RPMI7951 (cell line): ENCODE results near the gene SMPD2. TPM values are rescaled to one million over a fixed set of nuclear protein-coding genes. Genes with fewer than 3 reads are reported as not detected.
"Not testable (repeated sequence)": the region's sequence is repeated elsewhere in the genome, so short reads cannot be mapped to it uniquely, and the experiment has no call there.

Experiments used
- DNase-seq: peaks from one replicate; pipeline ENCODE4 v3.0.0-alpha.2; 2012; ENCODE audit warnings: low read depth
- total RNA-seq: library from RNA; depleted of rRNA; stranded (reverse); fragments of >200 nt; shearing (Covaris generic); gene quantifications from 2 replicates; pipeline ENCODE4 v1.2.3, GENCODE V29; 2014

The SMPD2 gene
- total RNA-seq, 1 experiment from 2014 or later, result 11.5 TPM

DNA sequence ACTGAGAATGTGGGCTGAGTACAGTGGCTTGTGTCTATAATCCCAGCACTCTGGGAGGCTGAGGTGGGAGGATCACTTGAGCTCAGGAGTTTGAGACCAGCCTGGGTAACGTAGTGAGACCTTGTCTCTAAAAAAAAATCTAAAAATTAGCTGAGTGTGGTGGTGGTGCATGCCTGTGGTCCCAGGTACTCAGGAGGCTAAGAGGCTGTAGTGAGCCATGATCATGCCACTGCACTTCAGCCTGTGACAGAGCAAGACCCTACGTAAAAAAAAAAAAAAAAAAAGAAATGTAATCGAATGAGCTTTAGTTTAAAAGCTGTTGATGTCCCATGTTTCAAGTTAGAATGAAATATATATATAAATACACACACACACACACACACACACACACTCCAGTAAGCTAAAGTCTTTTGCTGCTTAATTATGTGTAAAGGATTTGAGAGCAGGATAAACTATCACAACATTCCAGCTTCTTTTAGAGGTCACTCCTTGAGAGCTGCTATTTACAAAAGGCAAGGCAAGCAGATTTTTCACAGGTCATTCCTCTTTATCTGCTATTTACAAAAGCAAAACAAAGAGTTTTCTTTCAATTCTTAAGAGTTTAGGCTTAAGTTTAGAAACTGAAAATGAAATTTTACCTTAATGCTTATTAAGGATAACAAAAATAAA, 19.8 kb downstream of the SMPD2 start:
- no peak for DNase-seq

DNA sequence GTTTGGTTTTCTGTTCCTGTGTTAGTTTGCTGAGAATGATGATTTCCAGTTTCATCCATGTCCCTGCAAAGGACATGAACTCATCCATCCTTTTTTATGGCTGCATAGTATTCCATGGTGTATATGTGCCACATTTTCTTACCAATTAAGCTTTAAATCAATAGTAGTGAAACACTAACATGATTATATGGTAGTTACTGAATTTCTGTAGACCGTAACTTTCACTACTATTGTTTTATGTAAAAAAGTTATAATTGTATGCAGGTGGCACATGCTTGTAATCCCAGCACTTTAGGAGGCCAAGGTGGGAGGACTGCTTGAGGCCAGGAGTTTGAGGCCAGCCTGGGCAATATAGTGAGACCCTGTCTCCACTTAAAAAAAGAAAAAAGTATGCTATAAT, 20.7 kb downstream of the SMPD2 start:
- DNase-seq, result not testable (repeated sequence)

DNA sequence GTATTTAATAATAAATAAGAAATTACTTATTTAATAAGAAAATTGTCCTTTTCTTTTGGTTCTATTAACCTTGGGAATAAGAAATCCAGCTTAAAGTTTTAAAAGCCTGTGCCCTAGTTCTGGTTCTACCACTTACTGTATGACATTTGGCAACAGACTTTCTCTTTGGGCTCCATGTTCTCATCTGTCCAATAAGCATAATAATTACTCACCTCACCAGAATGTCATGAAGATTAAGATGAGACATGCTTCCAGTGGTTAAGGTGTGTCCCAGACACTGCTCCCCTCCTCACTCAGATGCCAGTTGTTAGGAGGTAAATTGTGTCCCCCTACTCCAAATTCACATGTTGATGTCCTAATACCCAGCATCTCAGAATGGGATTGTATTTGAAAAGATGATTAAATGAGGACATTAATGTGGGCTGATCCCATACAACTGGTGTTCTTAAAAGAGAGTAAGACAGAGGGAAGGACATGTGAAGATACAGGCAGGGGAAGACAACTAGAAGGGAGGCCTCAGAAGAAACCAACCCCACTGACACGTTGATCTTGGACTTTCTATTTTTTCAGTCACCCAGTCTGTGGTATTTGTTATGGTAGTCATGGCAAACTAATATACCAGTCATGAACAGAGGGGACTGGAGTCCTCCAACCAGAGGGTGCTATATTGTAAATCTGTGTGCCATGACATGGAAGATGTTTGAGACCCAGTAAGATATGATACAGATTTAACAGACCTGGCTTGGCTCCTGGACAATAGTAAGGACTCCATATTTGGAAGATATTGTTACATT, 21.4 kb downstream of the SMPD2 start:
- DNase-seq, result no peak

DNA sequence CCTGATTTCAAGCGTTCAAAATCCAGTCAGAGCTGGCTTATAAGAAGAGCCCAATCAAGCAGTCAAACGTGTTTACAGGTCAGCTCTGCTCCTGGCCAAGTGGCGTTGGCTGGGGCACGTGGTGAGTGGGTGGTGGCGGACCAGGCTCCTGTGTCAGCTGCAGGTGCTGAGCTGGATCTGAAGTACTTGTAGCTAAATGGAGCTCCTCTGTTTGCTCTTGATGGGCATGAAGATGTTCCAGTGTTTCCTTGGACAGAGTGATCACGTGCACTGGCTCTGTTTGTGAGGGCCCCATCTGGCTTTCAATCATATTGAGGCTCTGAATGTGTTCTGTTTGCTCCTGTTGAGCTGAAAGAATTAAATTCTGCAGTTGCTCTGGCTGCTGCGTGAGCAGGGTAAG, 25.2 kb downstream of the SMPD2 start:
- DNase-seq, result no peak

- no peak for DNase-seq
Observed at GRCh38 chr6:109466212-109466923, 25.8 kb downstream of the SMPD2 start.

GRCh38 chr6:109467696-109468095, 27.2 kb downstream of the SMPD2 start:
- DNase-seq, result no peak

DNA sequence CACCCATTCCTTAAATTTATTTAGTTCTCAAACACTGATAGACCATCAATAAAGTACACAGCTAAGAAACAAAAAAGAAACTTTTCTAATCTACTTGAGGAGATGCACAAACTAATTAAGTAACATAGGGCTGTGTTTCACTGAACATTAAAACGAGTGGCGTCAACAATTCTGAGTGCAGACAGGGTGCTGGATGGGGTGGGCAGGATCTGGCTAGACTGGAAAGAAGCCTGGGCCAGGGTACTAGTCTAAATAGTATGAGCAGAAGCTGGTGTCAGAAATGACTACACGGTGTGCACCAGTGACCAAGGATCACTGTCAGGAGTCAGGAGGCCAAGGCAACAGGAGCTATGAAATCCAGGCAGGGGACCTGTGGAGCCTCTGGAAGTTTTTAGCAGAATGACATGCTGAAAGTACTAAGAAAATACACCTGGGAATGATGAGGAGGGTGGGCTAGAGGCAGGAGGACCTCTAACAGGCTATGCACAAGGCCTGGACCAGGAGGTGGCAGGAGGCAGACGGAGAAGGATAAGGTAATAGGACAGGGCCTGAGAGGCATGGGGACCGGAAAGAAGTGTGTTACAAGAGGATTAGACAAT, 29.2 kb downstream of the SMPD2 start:
- no peak for DNase-seq

DNA sequence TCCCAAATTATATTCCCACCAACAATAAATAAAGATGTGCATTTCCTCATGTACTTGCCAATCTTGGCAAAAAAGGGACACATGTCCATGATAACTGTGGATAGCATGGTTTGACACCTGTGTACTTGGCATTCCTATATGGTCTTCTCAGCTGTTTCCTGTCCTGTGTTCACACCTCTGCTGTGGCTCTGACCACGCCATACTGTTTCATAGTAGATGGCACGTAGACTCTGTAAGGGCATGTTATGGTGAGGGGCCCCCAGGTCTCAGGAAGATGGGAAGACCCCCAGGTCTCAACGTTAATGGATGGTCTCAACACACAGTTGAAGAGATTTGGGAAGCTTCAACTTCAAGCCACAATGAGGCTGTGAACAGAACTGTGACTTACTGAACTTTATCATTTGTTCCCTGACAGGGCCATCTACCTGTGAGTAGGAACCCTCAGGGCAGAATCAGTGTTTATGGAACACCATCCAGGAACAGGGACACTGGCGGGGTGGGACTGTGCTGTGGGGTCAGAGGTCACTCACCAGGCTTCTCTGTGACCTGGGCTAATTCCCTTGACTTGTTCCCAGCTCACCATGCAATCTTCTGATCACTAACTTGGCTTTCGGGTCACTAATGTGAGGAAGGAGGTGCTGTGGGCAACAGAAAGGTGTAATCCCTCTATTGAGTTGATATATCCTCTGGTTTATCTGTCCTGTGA, 30.7 kb downstream of the SMPD2 start:
- DNase-seq, result no peak

DNA sequence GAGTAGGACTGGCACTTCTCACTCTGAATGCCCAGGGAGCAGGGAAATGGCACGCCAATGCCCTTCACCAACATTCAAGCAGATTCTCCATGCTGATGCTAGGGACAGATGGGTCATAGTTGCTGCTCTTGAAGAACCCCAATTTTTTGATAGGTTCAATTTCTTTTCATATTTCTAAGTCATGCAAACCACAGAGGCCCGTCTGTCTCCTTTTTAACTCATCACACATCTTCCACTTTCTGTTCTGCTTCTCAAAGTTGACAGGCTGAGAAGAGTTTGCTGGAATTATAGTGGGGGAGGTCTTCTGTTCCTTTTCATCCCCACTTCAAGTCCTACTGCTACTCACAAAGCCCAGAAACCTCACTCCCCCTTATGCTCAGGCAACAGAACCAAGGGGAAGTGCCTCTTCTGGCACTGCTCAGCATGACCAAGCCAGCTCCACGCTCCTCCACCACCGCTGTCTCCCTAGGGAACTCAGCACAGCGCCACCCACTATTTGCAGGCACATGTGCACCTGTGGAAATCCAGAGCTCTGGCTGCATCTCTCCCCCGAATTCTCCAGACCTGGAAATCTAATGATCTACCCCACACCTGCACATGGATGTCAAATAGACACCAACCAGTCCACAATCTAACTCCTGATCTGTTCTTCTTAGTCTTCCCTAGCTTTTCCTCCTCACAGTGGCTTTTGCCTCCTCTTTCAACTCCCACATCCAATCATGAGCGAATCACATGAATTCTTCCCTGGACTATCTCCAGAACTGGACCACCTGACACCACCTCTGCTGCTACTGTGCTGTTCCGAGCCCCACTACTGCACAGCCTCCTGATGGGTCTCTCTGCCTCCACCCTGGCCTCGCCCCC, 31.8 kb downstream of the SMPD2 start:
- no peak for DNase-seq

DNA sequence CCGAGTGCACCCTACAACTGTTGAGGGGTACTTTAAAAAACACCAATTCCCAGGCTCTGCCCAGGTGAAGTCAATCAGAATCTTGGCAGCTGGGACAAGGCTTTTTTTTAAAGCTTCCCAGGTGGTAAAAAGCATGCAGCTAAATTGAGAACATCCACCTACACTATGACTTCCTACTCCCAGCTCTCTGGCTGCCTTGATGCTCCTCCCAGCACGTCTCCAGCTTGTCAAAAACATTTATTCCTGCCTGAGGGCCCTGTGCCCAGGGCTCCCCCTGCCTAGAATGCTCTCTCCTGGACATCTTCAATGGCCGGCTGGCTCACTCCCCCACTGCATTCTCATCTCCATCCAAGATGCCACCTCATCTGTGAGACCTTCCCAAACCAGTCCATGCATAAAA, 32.6 kb downstream of the SMPD2 start:
- no peak for DNase-seq

- no peak for DNase-seq
Observed at GRCh38 chr6:109474995-109475394, 34.5 kb downstream of the SMPD2 start.

DNA sequence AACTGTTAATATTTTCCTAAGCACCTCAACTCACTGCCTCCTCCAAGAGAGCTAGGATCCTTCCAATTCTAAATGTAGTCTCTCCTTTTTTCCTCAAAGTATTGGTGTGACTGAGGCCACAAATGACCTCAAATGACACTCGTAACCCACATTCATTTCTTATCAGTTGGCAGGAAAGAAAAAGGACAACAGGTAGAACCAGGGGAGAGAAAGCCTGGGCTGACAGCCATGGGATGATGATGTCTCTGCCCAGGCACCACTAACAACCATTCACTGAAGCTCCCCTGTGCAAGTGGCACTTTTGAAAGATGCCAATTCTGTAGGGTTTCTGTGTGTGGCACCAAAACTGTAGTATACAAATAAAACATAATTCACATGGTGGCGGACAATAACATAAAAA, 35.1 kb downstream of the SMPD2 start:
- no peak for DNase-seq

GRCh38 chr6:109477184-109477583, 36.7 kb downstream of the SMPD2 start:
- no peak for DNase-seq

- no peak for DNase-seq
Observed at GRCh38 chr6:109477725-109478124, 37.2 kb downstream of the SMPD2 start.

- no peak for DNase-seq
Observed at GRCh38 chr6:109478222-109478805, 37.8 kb downstream of the SMPD2 start.

GRCh38 chr6:109478841-109479624, 38.5 kb downstream of the SMPD2 start:
- no peak for DNase-seq

GRCh38 chr6:109480993-109481480, 40.5 kb downstream of the SMPD2 start:
- no peak for DNase-seq

GRCh38 chr6:109482905-109483734, 42.6 kb downstream of the SMPD2 start, which contains the start of gene ZBTB24:
ZBTB24 (minus strand) TSS chr6:109483219; CDS start chr6:109482026, 1,193 bp downstream.
- peak; percentile 89 for DNase-seq
